Karpas-422 (cell line): ENCODE data around the gene CA10. TPM values are rescaled to one million over a fixed set of nuclear protein-coding genes. Genes with fewer than 3 reads are reported as not detected.

Source experiments
- DNase-seq: peaks from one replicate; pipeline ENCODE4 v3.0.0-alpha.2; 2015
- H2AFZ ChIP-seq: fragments of 200-600 bp; sonication (generic); 2 replicates; pipeline ENCODE4 v1.6.1; 2014; ENCODE audit warnings: antibody characterized with exemption, low read length, mixed read lengths
- H3K27ac ChIP-seq: fragments of 200-600 bp; sonication (generic); 2 replicates; pipeline ENCODE4 v1.5.1; 2014; ENCODE audit warnings: mild to moderate bottlenecking, low read length, moderate library complexity
- H3K27me3 ChIP-seq: fragments of 200-600 bp; sonication (generic); 2 replicates; pipeline ENCODE4 v1.6.1; 2014; ENCODE audit warnings: low read length, mixed read lengths
- H3K36me3 ChIP-seq: fragments of 200-600 bp; sonication (generic); 2 replicates; pipeline ENCODE4 v1.6.1; 2014; ENCODE audit warnings: low read length, mixed read lengths; ENCODE audit not compliant: insufficient read depth
- H3K4me1 ChIP-seq: fragments of 200-600 bp; sonication (generic); 2 replicates; pipeline ENCODE4 v1.6.1; 2014; ENCODE audit warnings: mild to moderate bottlenecking, low read length, mixed read lengths
- H3K4me2 ChIP-seq: fragments of 200-600 bp; sonication (generic); 2 replicates; pipeline ENCODE4 v1.6.1; 2014; ENCODE audit warnings: low read length, low read depth, mild to moderate bottlenecking; ENCODE audit not compliant: poor library complexity, severe bottlenecking
- H3K4me3 ChIP-seq: fragments of 200-600 bp; sonication (generic); 2 replicates; pipeline ENCODE4 v1.5.1; 2014; ENCODE audit warnings: mild to moderate bottlenecking, antibody characterized with exemption, low read length, mixed read lengths
- H3K79me2 ChIP-seq: fragments of 200-600 bp; sonication (generic); 2 replicates; pipeline ENCODE4 v1.6.1; 2014; ENCODE audit warnings: mild to moderate bottlenecking, low read length, mixed read lengths
- H3K9ac ChIP-seq: fragments of 200-600 bp; sonication (generic); 2 replicates; pipeline ENCODE4 v1.6.0; 2014; ENCODE audit warnings: low read length
- H3K9me2 ChIP-seq: fragments of 200-600 bp; sonication (generic), shearing (Covaris generic); replicated peaks from 2 replicates; pipeline ENCODE4 v1.6.0; 2014; ENCODE audit warnings: mild to moderate bottlenecking, low read length, moderate library complexity; ENCODE audit not compliant: insufficient read depth
- H3K9me3 ChIP-seq: fragments of 300-700, 200-600 bp; sonication (generic); 2 replicates; pipeline ENCODE4 v1.6.1; 2014; ENCODE audit warnings: low read length, mixed read lengths
- H4K20me1 ChIP-seq: fragments of 200-600 bp; sonication (generic); 2 replicates; pipeline ENCODE4 v1.6.1; 2014; ENCODE audit warnings: mild to moderate bottlenecking, antibody characterized with exemption, low read length, low read depth; ENCODE audit not compliant: insufficient read depth
- total RNA-seq: library from RNA; depleted of rRNA; stranded (reverse); fragments of >200 nt; shearing (Covaris generic); gene quantifications from 2 replicates; pipeline ENCODE4 v1.2.3, GENCODE V29; 2014; ENCODE audit warnings: low replicate concordance

CA10 gene
- total RNA-seq, 1 experiment from 2014 or later = not detected

DNA sequence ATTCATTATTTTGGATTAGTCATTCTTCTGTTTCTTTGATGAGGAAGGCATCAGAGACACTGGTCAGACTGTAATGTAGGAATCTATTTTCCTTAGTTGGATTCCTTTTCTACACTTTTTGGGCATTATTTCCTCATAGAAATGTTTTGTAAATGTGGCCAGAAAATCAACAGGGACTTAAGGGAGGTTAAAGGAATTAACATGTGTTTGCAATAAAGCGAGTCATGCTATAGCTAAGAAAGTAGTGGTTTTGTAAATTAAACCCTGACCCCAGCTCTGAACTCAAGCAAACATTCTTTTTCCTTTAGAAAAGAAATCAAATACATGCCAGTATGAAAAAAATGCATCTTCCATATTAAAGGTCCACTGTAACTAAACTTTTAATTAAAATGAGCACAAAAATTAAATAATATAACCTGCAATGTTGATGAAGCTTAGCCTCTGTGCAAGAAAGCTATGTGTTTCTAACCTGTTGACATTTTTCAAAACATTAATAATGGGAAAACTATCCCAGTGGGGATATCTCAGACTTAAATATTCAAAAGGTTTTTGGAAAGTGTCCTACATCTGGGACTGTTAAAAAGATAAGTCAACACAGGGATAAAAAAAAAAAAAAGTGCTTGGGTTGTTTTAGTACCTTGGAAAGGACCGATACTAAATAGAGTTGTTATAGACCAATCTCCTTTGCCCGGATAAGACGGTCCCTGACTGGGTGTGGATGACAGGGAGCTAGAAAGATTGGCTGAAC is 428.0 kb downstream of the CA10 start:
- Histone ChIP-seq H3K4me2 (no peak overlapping the region), H3K9me2 (no peaks in the 10 kb centered on the region), H3K36me3 (no peaks in the 10 kb centered on the region), H3K27me3 (no peaks in the 10 kb centered on the region), H4K20me1 (no peaks in the 10 kb centered on the region), H3K9me3 (no peaks in the 10 kb centered on the region), H3K79me2 (no peaks in the 10 kb centered on the region), H2AFZ (no peak overlapping the region), H3K9ac (no peak overlapping the region), H3K27ac (no peak overlapping the region), H3K4me3 (no peak overlapping the region), H3K4me1 (no peaks in the 10 kb centered on the region)
- DNase-seq = no peak

- Histone ChIP-seq H4K20me1 (no peaks in the 10 kb centered on the region), H3K9me2 (no peaks in the 10 kb centered on the region), H3K79me2 (no peaks in the 10 kb centered on the region), H3K27me3 (no peaks in the 10 kb centered on the region), H3K4me1 (no peaks in the 10 kb centered on the region), H3K36me3 (no peaks in the 10 kb centered on the region), H3K4me3 (no peak overlapping the region), H3K27ac (no peak overlapping the region), H2AFZ (no peak overlapping the region), H3K9me3 (no peaks in the 10 kb centered on the region), H3K9ac (no peak overlapping the region), H3K4me2 (no peak overlapping the region)
- peak; percentile 61 for DNase-seq
Observed at GRCh38 chr17:51725185-51725584, 433.3 kb downstream of the CA10 start.

GRCh38 chr17:51724043-51724580 is 434.4 kb downstream of the CA10 start:
- H4K20me1 ChIP-seq = no peaks in the 10 kb centered on the region
- no peak overlapping the region for H3K4me3 ChIP-seq
- no peak overlapping the region for H3K4me2 ChIP-seq
- no peak overlapping the region for H3K9ac ChIP-seq
- H3K27ac ChIP-seq = no peak overlapping the region
- no peak for DNase-seq
- H3K27me3 ChIP-seq = no peaks in the 10 kb centered on the region
- H3K36me3 ChIP-seq = no peaks in the 10 kb centered on the region
- no peak overlapping the region for H2AFZ ChIP-seq
- no peaks in the 10 kb centered on the region for H3K4me1 ChIP-seq
- no peaks in the 10 kb centered on the region for H3K9me2 ChIP-seq
- H3K79me2 ChIP-seq = no peaks in the 10 kb centered on the region
- no peaks in the 10 kb centered on the region for H3K9me3 ChIP-seq

GRCh38 chr17:51722994-51723393 is 435.5 kb downstream of the CA10 start:
- no peaks in the 10 kb centered on the region for H3K27me3 ChIP-seq
- no peaks in the 10 kb centered on the region for H3K9me3 ChIP-seq
- H4K20me1 ChIP-seq = no peaks in the 10 kb centered on the region
- no peaks in the 10 kb centered on the region for H3K79me2 ChIP-seq
- H3K4me3 ChIP-seq = no peak overlapping the region
- no peaks in the 10 kb centered on the region for H3K4me1 ChIP-seq
- no peak overlapping the region for H3K9ac ChIP-seq
- no peak for DNase-seq
- H3K36me3 ChIP-seq = no peaks in the 10 kb centered on the region
- no peak overlapping the region for H3K27ac ChIP-seq
- no peak overlapping the region for H2AFZ ChIP-seq
- no peak overlapping the region for H3K4me2 ChIP-seq
- H3K9me2 ChIP-seq = no peaks in the 10 kb centered on the region

DNA sequence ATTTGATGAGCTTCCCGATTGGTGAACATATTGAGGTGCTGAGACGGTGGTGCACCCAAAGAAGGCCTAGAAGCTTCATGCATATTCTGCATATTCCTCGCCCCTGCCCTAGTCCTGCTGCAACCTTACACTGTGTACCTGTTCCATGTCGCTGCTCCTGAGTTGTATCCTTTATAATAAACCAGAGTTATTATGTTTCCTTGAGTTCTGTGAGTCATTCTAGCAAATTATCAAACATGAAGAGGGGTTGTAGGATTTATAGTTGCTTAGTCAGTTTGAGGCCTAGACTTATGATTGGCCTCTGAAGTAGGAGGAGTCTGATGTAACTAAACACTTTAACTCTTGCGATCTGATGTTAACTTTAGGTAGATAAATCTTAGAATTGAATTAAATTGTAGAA is 436.8 kb downstream of the CA10 start:
- no peaks in the 10 kb centered on the region for H3K4me1 ChIP-seq
- H3K9me3 ChIP-seq = no peaks in the 10 kb centered on the region
- no peak overlapping the region for H3K27ac ChIP-seq
- no peaks in the 10 kb centered on the region for H3K27me3 ChIP-seq
- no peaks in the 10 kb centered on the region for H3K79me2 ChIP-seq
- H3K4me3 ChIP-seq = no peak overlapping the region
- H4K20me1 ChIP-seq = no peaks in the 10 kb centered on the region
- H3K4me2 ChIP-seq = no peak overlapping the region
- H3K9me2 ChIP-seq = no peaks in the 10 kb centered on the region
- H3K9ac ChIP-seq = no peak overlapping the region
- DNase-seq = no peak
- no peak overlapping the region for H2AFZ ChIP-seq
- H3K36me3 ChIP-seq = no peaks in the 10 kb centered on the region

DNA sequence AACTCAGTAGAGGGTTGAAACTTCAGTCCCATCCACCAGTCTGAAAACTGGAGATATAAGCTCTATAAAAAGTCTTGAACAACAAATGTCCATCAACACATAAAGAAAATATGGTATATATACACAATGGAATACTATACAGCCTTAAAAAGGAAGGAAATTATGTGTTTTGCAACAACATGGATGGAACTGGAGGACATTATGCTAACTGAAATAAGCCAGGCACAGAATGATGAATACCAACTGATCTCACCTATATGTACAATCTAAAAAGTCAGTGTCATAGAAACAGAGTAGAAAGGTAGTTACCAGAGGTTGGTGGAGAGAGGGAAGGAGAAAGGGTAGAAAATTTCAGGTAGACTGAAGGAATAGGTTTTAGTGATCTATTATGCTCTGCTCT is 438.1 kb downstream of the CA10 start:
- Histone ChIP-seq H3K4me2 (no peak overlapping the region), H3K79me2 (no peaks in the 10 kb centered on the region), H2AFZ (no peak overlapping the region), H3K4me3 (no peak overlapping the region), H3K9ac (no peak overlapping the region), H3K27me3 (no peaks in the 10 kb centered on the region), H3K9me3 (no peaks in the 10 kb centered on the region), H3K36me3 (no peaks in the 10 kb centered on the region), H4K20me1 (no peaks in the 10 kb centered on the region), H3K9me2 (no peaks in the 10 kb centered on the region), H3K4me1 (no peaks in the 10 kb centered on the region), H3K27ac (no peak overlapping the region)
- no peak for DNase-seq

DNA sequence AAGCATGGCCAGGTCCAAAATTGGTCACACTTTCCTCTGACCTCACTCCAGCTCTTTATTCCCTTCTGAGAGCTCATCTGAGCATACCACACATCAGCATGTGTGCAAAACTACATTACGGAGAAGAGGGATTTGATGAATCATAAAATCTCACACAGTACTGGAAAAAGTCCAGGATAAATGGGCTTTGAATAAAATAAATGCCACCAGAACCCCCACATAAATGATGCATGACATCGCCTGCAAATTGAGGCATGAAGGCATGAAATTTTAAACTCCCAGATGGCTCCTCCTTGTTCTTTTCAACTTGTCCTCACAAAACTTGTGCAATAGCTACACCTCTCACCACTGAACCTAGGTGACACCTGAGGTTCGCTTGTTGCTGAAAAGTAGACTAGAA is 439.5 kb downstream of the CA10 start:
- Histone ChIP-seq H3K9ac (no peak overlapping the region), H4K20me1 (no peaks in the 10 kb centered on the region), H3K4me3 (no peak overlapping the region), H3K27ac (no peak overlapping the region), H2AFZ (no peak overlapping the region), H3K4me1 (no peaks in the 10 kb centered on the region), H3K4me2 (no peak overlapping the region), H3K27me3 (no peaks in the 10 kb centered on the region), H3K9me3 (no peaks in the 10 kb centered on the region), H3K79me2 (no peaks in the 10 kb centered on the region), H3K9me2 (no peaks in the 10 kb centered on the region), H3K36me3 (no peaks in the 10 kb centered on the region)
- no peak for DNase-seq

GRCh38 chr17:51711581-51711980 is 446.9 kb downstream of the CA10 start:
- H3K9ac ChIP-seq = no peak overlapping the region
- H4K20me1 ChIP-seq = no peaks in the 10 kb centered on the region
- H3K4me1 ChIP-seq = no peaks in the 10 kb centered on the region
- H3K9me2 ChIP-seq = no peaks in the 10 kb centered on the region
- no peak for DNase-seq
- H2AFZ ChIP-seq = no peak overlapping the region
- H3K9me3 ChIP-seq = no peaks in the 10 kb centered on the region
- no peaks in the 10 kb centered on the region for H3K36me3 ChIP-seq
- no peak overlapping the region for H3K27ac ChIP-seq
- H3K27me3 ChIP-seq = no peaks in the 10 kb centered on the region
- H3K4me3 ChIP-seq = no peak overlapping the region
- H3K4me2 ChIP-seq = no peak overlapping the region
- H3K79me2 ChIP-seq = no peaks in the 10 kb centered on the region
